Naive B cell (primary cell): ENCODE data around the gene NHP2. TPM values are rescaled to one million over a fixed set of nuclear protein-coding genes. Genes with fewer than 3 reads are reported as not detected.

ENCODE experiments used
- polyA plus RNA-seq, 6 donors: library from polyadenylated mRNA; unstranded; fragments of 300-500 nt; fragmentation: Illumina TruSeq; gene quantifications; one replicate each; pipeline ENCODE4 v1.2.3, GENCODE V29; 2021; ENCODE audit warnings: low read depth in 6 of 6

Gene NHP2
- polyA plus RNA-seq, 6 donors from 2014 or later = 212 to 320 (median 229) TPM

Other genes starting within 250 kb of the NHP2 start
- not detected for gene PROP1, start 157.6 kb downstream of the NHP2 start, polyA plus RNA-seq
- 10 to 100 TPM in 1 of 6 donors, 1 to 10 TPM in 4, under 1 TPM in 1; 0.63 to 10.1 (median 3.5) TPM for gene N4BP3, start 40.4 kb downstream of the NHP2 start, polyA plus RNA-seq
- 10 to 100 TPM; 36.2 to 82.3 (median 40.3) TPM for gene RMND5B, start 22.9 kb downstream of the NHP2 start, polyA plus RNA-seq
- not detected for gene GMCL2, start 33.5 kb upstream of the NHP2 start, polyA plus RNA-seq
- 10 to 100 TPM; 33.3 to 65.8 (median 51.7) TPM for gene HNRNPAB, start 50.6 kb upstream of the NHP2 start, polyA plus RNA-seq
- gene PHYKPL, start 78.9 kb upstream of the NHP2 start, polyA plus RNA-seq = 10 to 100 TPM; 42.4 to 72.9 (median 53.3) TPM